Measurements from ENCODE around the gene GUCY1A2. TPM values are rescaled to one million over a fixed set of nuclear protein-coding genes. Genes with fewer than 3 reads are reported as not detected.

The GUCY1A2 gene
- total RNA-seq, 1 donor from 2014 or later = 0.84 TPM

GRCh38 chr11:106998116-106998915 lies 20.0 kb downstream of the GUCY1A2 start:
- ATAC-seq = no peak

- ATAC-seq = no peak
Measured at GRCh38 chr11:106997227-106997626, 21.0 kb downstream of the GUCY1A2 start.

- ATAC-seq = no peak
Measured at GRCh38 chr11:106996691-106997090, 21.6 kb downstream of the GUCY1A2 start.

- ATAC-seq = peak; percentile 28
Measured at GRCh38 chr11:106990331-106990730, 27.9 kb downstream of the GUCY1A2 start.

- ATAC-seq = no peak
Measured at GRCh38 chr11:106989078-106989455, 29.2 kb downstream of the GUCY1A2 start.

GRCh38 chr11:106988151-106989077 lies 29.9 kb downstream of the GUCY1A2 start:
- peak; percentile 72 for ATAC-seq

GRCh38 chr11:106986673-106987072 lies 31.6 kb downstream of the GUCY1A2 start:
- ATAC-seq = no peak

GRCh38 chr11:106986261-106986660 lies 32.0 kb downstream of the GUCY1A2 start:
- ATAC-seq = no peak

GRCh38 chr11:106983991-106984390 lies 34.3 kb downstream of the GUCY1A2 start:
- no peak for ATAC-seq

- no peak for ATAC-seq
Measured at GRCh38 chr11:106983261-106983660, 35.0 kb downstream of the GUCY1A2 start.

- no peak for ATAC-seq
Measured at GRCh38 chr11:106974831-106975230, 43.4 kb downstream of the GUCY1A2 start.

- ATAC-seq = no peak
Measured at GRCh38 chr11:106971864-106972263, 46.4 kb downstream of the GUCY1A2 start.

- no peak for ATAC-seq
Measured at GRCh38 chr11:106969644-106970355, 48.5 kb downstream of the GUCY1A2 start.

GRCh38 chr11:106962995-106963394 lies 55.3 kb downstream of the GUCY1A2 start:
- no peak for ATAC-seq

GRCh38 chr11:106961518-106961917 lies 56.8 kb downstream of the GUCY1A2 start:
- ATAC-seq = no peak

- no peak for ATAC-seq
Measured at GRCh38 chr11:106961048-106961447, 57.2 kb downstream of the GUCY1A2 start.

- ATAC-seq = no peak
Measured at GRCh38 chr11:106959800-106960199, 58.5 kb downstream of the GUCY1A2 start.

- no peak for ATAC-seq
Measured at GRCh38 chr11:106959386-106959785, 58.9 kb downstream of the GUCY1A2 start.

GRCh38 chr11:106958517-106959248 lies 59.6 kb downstream of the GUCY1A2 start:
- no peak for ATAC-seq

- ATAC-seq = no peak
Measured at GRCh38 chr11:106957030-106957482, 61.2 kb downstream of the GUCY1A2 start.

GRCh38 chr11:106950067-106950491 lies 68.2 kb downstream of the GUCY1A2 start:
- ATAC-seq = peak; percentile 94

- ATAC-seq = no peak
Measured at GRCh38 chr11:106943089-106943488, 75.2 kb downstream of the GUCY1A2 start.

Data from esophagus mucosa (tissue), 1 donor.